Measurements from ENCODE around the gene MED13.
"Not testable (repeated sequence)": the region's sequence is repeated elsewhere in the genome, so short reads cannot be mapped to it uniquely, and the experiment has no call there.

MED13 gene

DNA sequence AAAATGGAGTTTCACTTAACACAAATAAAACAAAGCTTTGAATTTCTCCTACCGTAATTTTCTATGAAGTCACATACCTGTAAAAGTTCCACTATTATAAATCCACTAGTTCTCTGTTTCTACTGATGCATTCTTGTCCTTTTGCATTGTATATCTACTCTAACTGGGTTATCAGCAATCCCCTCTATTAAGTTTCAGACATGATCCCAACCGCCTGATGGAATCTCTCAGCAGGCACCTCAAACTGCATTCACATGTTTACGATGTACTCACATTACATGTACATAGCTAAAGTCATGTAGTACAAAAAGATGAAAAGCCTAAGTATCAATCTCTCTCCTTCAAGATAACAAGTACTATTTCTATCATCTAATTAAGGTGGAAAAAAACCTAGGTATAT, 64.9 kb downstream of the MED13 start:
- Histone ChIP-seq H3K27me3 (ENCODE audit: control insufficient read depth in 1 of 2, insufficient read depth in 2 of 2, low read length in 2 of 2) (no peaks in the 10 kb centered on the region), H3K4me3 (ENCODE audit: low read depth in 1 of 2, low read length in 2 of 2) (no peak overlapping the region), H3K9me3 (ENCODE audit: control insufficient read depth in 1 of 2, low read length in 2 of 2) (no peaks in the 10 kb centered on the region), H3K4me1 (ENCODE audit: control insufficient read depth in 1 of 2, insufficient read depth in 2 of 2, low read length in 2 of 2) (no peaks in the 10 kb centered on the region), H3K9ac (ENCODE audit: low read depth in 1 of 2, low read length in 2 of 2) (no peak overlapping the region), H3K27ac (ENCODE audit: low read depth, low read length) (no peak overlapping the region), H3K36me3 (ENCODE audit: control insufficient read depth in 1 of 2, insufficient read depth in 2 of 2, low read length in 2 of 2) (peaks cover 3 to 14% of the 10 kb centered on the region in 2 donors)

GRCh38 chr17:61998534-61998933, 66.5 kb downstream of the MED13 start:
- H3K36me3 ChIP-seq (ENCODE audit: control insufficient read depth in 1 of 2, insufficient read depth in 2 of 2, low read length in 2 of 2) = peaks cover 0 to 23% of the 10 kb centered on the region in 2 donors
- H3K27me3 ChIP-seq (ENCODE audit: control insufficient read depth in 1 of 2, insufficient read depth in 2 of 2, low read length in 2 of 2); H3K9ac ChIP-seq (ENCODE audit: low read depth in 1 of 2, low read length in 2 of 2); H3K9me3 ChIP-seq (ENCODE audit: control insufficient read depth in 1 of 2, low read length in 2 of 2); H3K4me1 ChIP-seq (ENCODE audit: control insufficient read depth in 1 of 2, insufficient read depth in 2 of 2, low read length in 2 of 2); H3K27ac ChIP-seq (ENCODE audit: low read depth, low read length); H3K4me3 ChIP-seq (ENCODE audit: low read depth in 1 of 2, low read length in 2 of 2): not testable (repeated sequence)

DNA sequence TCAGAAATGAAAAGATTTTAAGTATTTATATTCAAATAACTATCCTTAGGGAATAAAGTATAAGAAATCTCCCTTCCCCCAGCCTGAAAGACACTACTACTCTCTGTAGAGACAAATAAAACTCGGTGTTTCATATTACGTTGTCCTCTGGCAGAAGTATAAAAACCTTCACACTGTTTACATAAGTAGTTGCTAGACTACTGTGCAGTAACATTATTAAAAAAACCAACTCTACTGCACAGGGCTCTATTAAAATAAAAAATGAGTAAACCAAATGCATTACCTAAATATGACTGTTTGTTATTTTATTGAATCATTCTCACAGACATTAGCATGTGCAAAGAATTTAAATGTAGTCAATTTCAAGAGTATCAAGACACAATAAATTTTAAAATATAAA, 67.4 kb downstream of the MED13 start:
- Histone ChIP-seq H3K27ac (ENCODE audit: low read depth, low read length) (no peak overlapping the region), H3K36me3 (ENCODE audit: control insufficient read depth in 1 of 2, insufficient read depth in 2 of 2, low read length in 2 of 2) (peaks cover 0 to 26% of the 10 kb centered on the region in 2 donors), H3K4me1 (ENCODE audit: control insufficient read depth in 1 of 2, insufficient read depth in 2 of 2, low read length in 2 of 2) (no peaks in the 10 kb centered on the region), H3K4me3 (ENCODE audit: low read depth in 1 of 2, low read length in 2 of 2) (no peak overlapping the region), H3K27me3 (ENCODE audit: control insufficient read depth in 1 of 2, insufficient read depth in 2 of 2, low read length in 2 of 2) (no peaks in the 10 kb centered on the region), H3K9ac (ENCODE audit: low read depth in 1 of 2, low read length in 2 of 2) (no peak overlapping the region), H3K9me3 (ENCODE audit: control insufficient read depth in 1 of 2, low read length in 2 of 2) (no peaks in the 10 kb centered on the region)

- Histone ChIP-seq H3K36me3 (ENCODE audit: control insufficient read depth in 1 of 2, insufficient read depth in 2 of 2, low read length in 2 of 2) (peaks cover 0 to 32% of the 10 kb centered on the region in 2 donors), H3K4me1 (ENCODE audit: control insufficient read depth in 1 of 2, insufficient read depth in 2 of 2, low read length in 2 of 2) (no peaks in the 10 kb centered on the region), H3K27me3 (ENCODE audit: control insufficient read depth in 1 of 2, insufficient read depth in 2 of 2, low read length in 2 of 2) (no peaks in the 10 kb centered on the region), H3K9ac (ENCODE audit: low read depth in 1 of 2, low read length in 2 of 2) (no peak overlapping the region), H3K9me3 (ENCODE audit: control insufficient read depth in 1 of 2, low read length in 2 of 2) (no peaks in the 10 kb centered on the region), H3K27ac (ENCODE audit: low read depth, low read length) (no peak overlapping the region), H3K4me3 (ENCODE audit: low read depth in 1 of 2, low read length in 2 of 2) (no peak overlapping the region)
Measured at GRCh38 chr17:61996916-61997605, 68.0 kb downstream of the MED13 start.

- Histone ChIP-seq H3K4me3 (ENCODE audit: low read depth in 1 of 2, low read length in 2 of 2) (no peak overlapping the region), H3K27me3 (ENCODE audit: control insufficient read depth in 1 of 2, insufficient read depth in 2 of 2, low read length in 2 of 2) (no peaks in the 10 kb centered on the region), H3K9me3 (ENCODE audit: control insufficient read depth in 1 of 2, low read length in 2 of 2) (no peaks in the 10 kb centered on the region), H3K27ac (ENCODE audit: low read depth, low read length) (no peak overlapping the region), H3K36me3 (ENCODE audit: control insufficient read depth in 1 of 2, insufficient read depth in 2 of 2, low read length in 2 of 2) (peaks cover 5 to 65% of the 10 kb centered on the region in 2 donors), H3K4me1 (ENCODE audit: control insufficient read depth in 1 of 2, insufficient read depth in 2 of 2, low read length in 2 of 2) (no peaks in the 10 kb centered on the region), H3K9ac (ENCODE audit: low read depth in 1 of 2, low read length in 2 of 2) (no peak overlapping the region)
Measured at GRCh38 chr17:61989509-61989908, 75.6 kb downstream of the MED13 start.

DNA sequence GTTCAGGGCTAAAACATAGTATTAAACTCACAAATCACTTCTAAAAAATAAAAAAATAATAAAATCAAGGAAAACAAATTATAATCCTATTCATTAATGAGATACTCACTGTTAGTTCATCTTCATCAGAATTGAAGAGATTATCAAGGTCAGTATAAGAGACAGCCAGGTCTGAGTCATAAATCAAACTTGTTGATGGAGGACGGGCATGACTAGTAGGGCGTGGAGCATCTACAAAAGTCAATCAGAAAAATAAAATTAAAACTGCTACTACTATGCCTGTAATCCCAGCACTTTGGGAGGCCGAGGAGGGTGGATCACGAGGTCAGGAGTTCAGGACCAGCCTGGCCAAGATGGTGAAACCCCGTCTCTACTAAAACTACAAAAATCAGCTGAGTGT, 78.2 kb downstream of the MED13 start:
- no peak overlapping the region for H3K9ac ChIP-seq (ENCODE audit: low read depth in 1 of 2, low read length in 2 of 2)
- no peaks in the 10 kb centered on the region for H3K4me1 ChIP-seq (ENCODE audit: control insufficient read depth in 1 of 2, insufficient read depth in 2 of 2, low read length in 2 of 2)
- H3K9me3 ChIP-seq (ENCODE audit: control insufficient read depth in 1 of 2, low read length in 2 of 2) = no peaks in the 10 kb centered on the region
- no peaks in the 10 kb centered on the region for H3K27me3 ChIP-seq (ENCODE audit: control insufficient read depth in 1 of 2, insufficient read depth in 2 of 2, low read length in 2 of 2)
- H3K36me3 ChIP-seq (ENCODE audit: control insufficient read depth in 1 of 2, insufficient read depth in 2 of 2, low read length in 2 of 2) = peaks cover 21 to 74% of the 10 kb centered on the region in 2 donors
- no peak overlapping the region for H3K27ac ChIP-seq (ENCODE audit: low read depth, low read length)
- no peak overlapping the region for H3K4me3 ChIP-seq (ENCODE audit: low read depth in 1 of 2, low read length in 2 of 2)

DNA sequence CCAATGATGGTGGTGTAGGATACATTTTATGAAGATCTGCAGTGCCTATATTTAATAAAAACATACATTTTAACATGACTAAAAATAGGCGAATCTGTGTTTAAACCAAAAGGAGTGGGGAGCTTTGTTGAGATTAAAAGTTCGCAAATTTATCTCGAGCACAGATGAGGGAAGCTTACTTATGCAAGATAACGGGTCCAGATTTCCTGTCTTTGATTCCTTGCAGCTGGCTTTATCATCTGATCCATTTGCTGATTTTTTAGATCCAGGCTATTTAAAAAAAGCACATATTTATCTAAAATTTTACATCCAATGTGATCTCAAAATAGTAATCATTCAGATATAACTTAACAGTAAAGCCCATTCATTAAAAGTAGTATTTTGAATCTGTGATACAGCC, 80.3 kb downstream of the MED13 start:
- H3K9me3 ChIP-seq (ENCODE audit: control insufficient read depth in 1 of 2, low read length in 2 of 2) = no peaks in the 10 kb centered on the region
- no peaks in the 10 kb centered on the region for H3K4me1 ChIP-seq (ENCODE audit: control insufficient read depth in 1 of 2, insufficient read depth in 2 of 2, low read length in 2 of 2)
- H3K36me3 ChIP-seq (ENCODE audit: control insufficient read depth in 1 of 2, insufficient read depth in 2 of 2, low read length in 2 of 2) = peaks cover 17 to 78% of the 10 kb centered on the region in 2 donors
- H3K9ac ChIP-seq (ENCODE audit: low read depth in 1 of 2, low read length in 2 of 2) = no peak overlapping the region
- no peak overlapping the region for H3K27ac ChIP-seq (ENCODE audit: low read depth, low read length)
- H3K27me3 ChIP-seq (ENCODE audit: control insufficient read depth in 1 of 2, insufficient read depth in 2 of 2, low read length in 2 of 2) = no peaks in the 10 kb centered on the region
- H3K4me3 ChIP-seq (ENCODE audit: low read depth in 1 of 2, low read length in 2 of 2) = no peak overlapping the region

GRCh38 chr17:61981323-61981722, 83.8 kb downstream of the MED13 start:
- Histone ChIP-seq H3K36me3 (ENCODE audit: control insufficient read depth in 1 of 2, insufficient read depth in 2 of 2, low read length in 2 of 2) (peaks cover 16 to 72% of the 10 kb centered on the region in 2 donors), H3K4me1 (ENCODE audit: control insufficient read depth in 1 of 2, insufficient read depth in 2 of 2, low read length in 2 of 2) (no peaks in the 10 kb centered on the region), H3K27me3 (ENCODE audit: control insufficient read depth in 1 of 2, insufficient read depth in 2 of 2, low read length in 2 of 2) (no peaks in the 10 kb centered on the region), H3K9ac (ENCODE audit: low read depth in 1 of 2, low read length in 2 of 2) (no peak overlapping the region), H3K4me3 (ENCODE audit: low read depth in 1 of 2, low read length in 2 of 2) (no peak overlapping the region), H3K9me3 (ENCODE audit: control insufficient read depth in 1 of 2, low read length in 2 of 2) (no peaks in the 10 kb centered on the region), H3K27ac (ENCODE audit: low read depth, low read length) (no peak overlapping the region)

- Histone ChIP-seq H3K4me1 (ENCODE audit: control insufficient read depth in 1 of 2, insufficient read depth in 2 of 2, low read length in 2 of 2) (no peaks in the 10 kb centered on the region), H3K9ac (ENCODE audit: low read depth in 1 of 2, low read length in 2 of 2) (no peak overlapping the region), H3K27me3 (ENCODE audit: control insufficient read depth in 1 of 2, insufficient read depth in 2 of 2, low read length in 2 of 2) (no peaks in the 10 kb centered on the region), H3K4me3 (ENCODE audit: low read depth in 1 of 2, low read length in 2 of 2) (no peak overlapping the region), H3K36me3 (ENCODE audit: control insufficient read depth in 1 of 2, insufficient read depth in 2 of 2, low read length in 2 of 2) (peaks cover 16 to 69% of the 10 kb centered on the region in 2 donors), H3K9me3 (ENCODE audit: control insufficient read depth in 1 of 2, low read length in 2 of 2) (no peaks in the 10 kb centered on the region), H3K27ac (ENCODE audit: low read depth, low read length) (no peak overlapping the region)
Measured at GRCh38 chr17:61980535-61980934, 84.5 kb downstream of the MED13 start.

DNA sequence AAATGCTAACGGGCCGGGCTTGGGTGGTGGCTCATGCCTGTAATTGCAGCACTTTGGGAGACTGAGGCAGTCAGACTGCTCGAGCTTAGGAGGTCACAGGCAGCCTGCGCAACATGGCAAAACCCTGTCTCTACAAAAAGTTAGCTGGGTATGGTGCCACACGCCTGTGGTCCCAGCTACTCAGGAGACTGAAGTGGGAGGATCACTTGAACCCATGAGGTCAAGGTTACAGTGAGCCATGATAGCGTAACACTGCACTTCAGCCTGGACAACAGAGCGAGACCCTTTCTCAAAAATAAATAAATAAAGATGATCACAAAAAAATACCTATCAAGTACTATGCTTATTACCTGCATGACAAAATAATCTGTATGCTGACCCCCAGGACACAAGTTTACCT, 91.0 kb downstream of the MED13 start:
- H3K9ac ChIP-seq (ENCODE audit: low read depth in 1 of 2, low read length in 2 of 2) = no peak overlapping the region
- H3K4me3 ChIP-seq (ENCODE audit: low read depth in 1 of 2, low read length in 2 of 2) = no peak overlapping the region
- H3K27ac ChIP-seq (ENCODE audit: low read depth, low read length) = no peak overlapping the region
- H3K36me3 ChIP-seq (ENCODE audit: control insufficient read depth in 1 of 2, insufficient read depth in 2 of 2, low read length in 2 of 2) = peaks cover 0 to 43% of the 10 kb centered on the region in 2 donors
- no peaks in the 10 kb centered on the region for H3K27me3 ChIP-seq (ENCODE audit: control insufficient read depth in 1 of 2, insufficient read depth in 2 of 2, low read length in 2 of 2)
- H3K9me3 ChIP-seq (ENCODE audit: control insufficient read depth in 1 of 2, low read length in 2 of 2) = no peaks in the 10 kb centered on the region
- no peaks in the 10 kb centered on the region for H3K4me1 ChIP-seq (ENCODE audit: control insufficient read depth in 1 of 2, insufficient read depth in 2 of 2, low read length in 2 of 2)
